Measurements from ENCODE around the gene KCND2.

KCND2 gene

DNA sequence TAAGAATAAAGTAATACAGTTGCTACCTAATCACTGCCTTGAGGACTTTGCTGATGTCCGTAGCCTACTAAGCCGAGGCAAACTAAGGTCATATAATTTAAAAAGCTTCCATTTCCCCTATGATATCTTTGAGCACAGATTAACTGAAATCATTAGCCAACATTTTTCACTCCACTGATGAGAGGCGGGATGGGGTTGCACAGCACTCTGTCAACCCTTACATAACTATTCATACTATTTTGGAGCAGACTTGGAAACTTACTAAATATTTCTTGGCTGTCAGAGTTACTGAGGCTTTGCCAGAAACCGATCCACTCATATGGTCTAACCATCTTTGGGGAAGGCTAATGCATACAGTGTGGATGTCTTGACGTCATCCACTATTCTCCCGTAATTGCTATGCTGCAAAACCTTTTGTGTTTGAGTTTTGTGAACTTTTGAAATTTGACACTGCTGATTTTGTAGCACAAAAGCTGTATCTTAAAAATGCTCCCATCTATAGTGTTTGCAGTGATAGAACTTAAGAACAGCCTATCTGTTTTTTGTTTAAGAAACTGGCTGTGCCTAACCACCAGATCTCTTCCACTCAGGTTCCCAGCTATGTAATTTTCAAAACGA is 336.3 kb downstream of the KCND2 start:
- H3K9me3 ChIP-seq (ENCODE audit: control insufficient read depth, insufficient read depth, low read length): no peaks in the 10 kb centered on the region
- no peaks in the 10 kb centered on the region for H3K36me3 ChIP-seq (ENCODE audit: control insufficient read depth, low read length)
- no peaks in the 10 kb centered on the region for H3F3A ChIP-seq (ENCODE audit: control insufficient read depth, insufficient read depth)
- TF ChIP-seq EZH2phosphoT487 (IDR thresholded peaks at IDR 0.05; ENCODE audit: borderline replicate concordance, low read length): no peak
- no peaks in the 10 kb centered on the region for H3K79me2 ChIP-seq (ENCODE audit: control insufficient read depth, low read length)
- H4K20me1 ChIP-seq (ENCODE audit: control insufficient read depth, insufficient read depth, low read depth, low read length): no peaks in the 10 kb centered on the region
- no peaks in the 10 kb centered on the region for H3K9me2 ChIP-seq (replicated peaks; ENCODE audit: control insufficient read depth, low read length)
- no peak overlapping the region for H3K27ac ChIP-seq (ENCODE audit: low read depth, low read length)
- no peak overlapping the region for H3K4me2 ChIP-seq (ENCODE audit: low read length)
- H3K4me3 ChIP-seq (ENCODE audit: low read length): no peak overlapping the region
- H3K4me1 ChIP-seq (ENCODE audit: control insufficient read depth, low read length): no peaks in the 10 kb centered on the region
- H3K27me3 ChIP-seq (ENCODE audit: control insufficient read depth, low read length): no peaks in the 10 kb centered on the region

DNA sequence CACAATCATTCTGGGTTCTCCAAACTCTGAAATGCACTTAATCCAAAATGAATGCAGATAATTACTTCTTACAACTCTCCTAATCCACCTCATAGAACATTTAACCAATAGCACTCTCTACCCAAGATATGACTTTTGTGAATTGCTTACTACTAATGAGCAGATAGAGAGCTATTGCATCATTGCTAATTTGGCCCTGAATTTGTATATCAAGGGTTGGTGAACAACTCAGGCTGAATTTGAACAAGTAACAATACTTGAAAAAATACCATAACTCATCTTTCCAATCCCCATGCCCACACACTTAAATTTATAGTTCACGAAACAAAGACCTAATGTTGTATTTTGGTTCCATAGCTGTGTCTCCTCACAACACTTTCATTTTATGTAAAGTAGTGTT is 339.0 kb downstream of the KCND2 start:
- Histone ChIP-seq H3K9me2 (replicated peaks; ENCODE audit: control insufficient read depth, low read length) (no peaks in the 10 kb centered on the region), H3K4me1 (ENCODE audit: control insufficient read depth, low read length) (no peaks in the 10 kb centered on the region), H4K20me1 (ENCODE audit: control insufficient read depth, insufficient read depth, low read depth, low read length) (no peaks in the 10 kb centered on the region), H3F3A (ENCODE audit: control insufficient read depth, insufficient read depth) (no peaks in the 10 kb centered on the region), H3K79me2 (ENCODE audit: control insufficient read depth, low read length) (no peaks in the 10 kb centered on the region), H3K27ac (ENCODE audit: low read depth, low read length) (no peak overlapping the region), H3K4me2 (ENCODE audit: low read length) (no peak overlapping the region), H3K36me3 (ENCODE audit: control insufficient read depth, low read length) (no peaks in the 10 kb centered on the region), H3K27me3 (ENCODE audit: control insufficient read depth, low read length) (no peaks in the 10 kb centered on the region), H3K9me3 (ENCODE audit: control insufficient read depth, insufficient read depth, low read length) (no peaks in the 10 kb centered on the region), H3K4me3 (ENCODE audit: low read length) (no peak overlapping the region)
- TF ChIP-seq EZH2phosphoT487 (IDR thresholded peaks at IDR 0.05; ENCODE audit: borderline replicate concordance, low read length) (no peak), CTCF (IDR thresholded peaks at IDR 0.05; ENCODE audit: low read depth, low read length, poor library complexity, severe bottlenecking) (no peak)

- Histone ChIP-seq H3K79me2 (ENCODE audit: control insufficient read depth, low read length) (no peaks in the 10 kb centered on the region), H3K27me3 (ENCODE audit: control insufficient read depth, low read length) (no peaks in the 10 kb centered on the region), H3F3A (ENCODE audit: control insufficient read depth, insufficient read depth) (no peaks in the 10 kb centered on the region), H3K36me3 (ENCODE audit: control insufficient read depth, low read length) (no peaks in the 10 kb centered on the region), H3K27ac (ENCODE audit: low read depth, low read length) (no peak overlapping the region), H4K20me1 (ENCODE audit: control insufficient read depth, insufficient read depth, low read depth, low read length) (no peaks in the 10 kb centered on the region), H3K4me2 (ENCODE audit: low read length) (no peak overlapping the region), H3K9me2 (replicated peaks; ENCODE audit: control insufficient read depth, low read length) (no peaks in the 10 kb centered on the region), H3K4me1 (ENCODE audit: control insufficient read depth, low read length) (no peaks in the 10 kb centered on the region), H3K9me3 (ENCODE audit: control insufficient read depth, insufficient read depth, low read length) (no peaks in the 10 kb centered on the region), H3K4me3 (ENCODE audit: low read length) (no peak overlapping the region)
- TF ChIP-seq EZH2phosphoT487 (IDR thresholded peaks at IDR 0.05; ENCODE audit: borderline replicate concordance, low read length) (no peak), CTCF (IDR thresholded peaks at IDR 0.05; ENCODE audit: low read depth, low read length, poor library complexity, severe bottlenecking) (no peak)
These were observed 342.7 kb downstream of the KCND2 start for GRCh38 chr7:120615703-120616102.

DNA sequence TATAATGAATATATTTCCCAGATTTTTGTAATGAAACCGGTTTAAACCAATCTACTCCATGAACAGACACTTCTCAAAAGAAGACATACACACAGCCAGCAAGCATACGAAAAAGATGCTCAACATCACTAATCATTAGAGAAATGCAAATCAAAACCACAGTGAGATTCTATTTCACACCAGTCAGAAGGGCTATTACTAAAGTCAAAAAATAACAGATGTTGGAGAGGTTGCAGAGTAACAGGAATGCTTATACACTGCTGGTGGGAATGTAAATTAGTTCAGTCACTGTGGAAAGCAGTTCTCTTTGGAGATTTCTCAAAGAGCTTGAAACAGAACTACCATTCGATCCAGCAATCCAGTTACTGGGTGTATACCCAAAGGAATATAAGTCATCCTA is 344.3 kb downstream of the KCND2 start:
- Histone ChIP-seq H4K20me1 (ENCODE audit: control insufficient read depth, insufficient read depth, low read depth, low read length) (no peaks in the 10 kb centered on the region), H3K36me3 (ENCODE audit: control insufficient read depth, low read length) (no peaks in the 10 kb centered on the region), H3K79me2 (ENCODE audit: control insufficient read depth, low read length) (no peaks in the 10 kb centered on the region), H3K9me3 (ENCODE audit: control insufficient read depth, insufficient read depth, low read length) (no peaks in the 10 kb centered on the region), H3K4me3 (ENCODE audit: low read length) (no peak overlapping the region), H3F3A (ENCODE audit: control insufficient read depth, insufficient read depth) (no peaks in the 10 kb centered on the region), H3K9me2 (replicated peaks; ENCODE audit: control insufficient read depth, low read length) (no peaks in the 10 kb centered on the region), H3K27ac (ENCODE audit: low read depth, low read length) (no peak overlapping the region), H3K4me2 (ENCODE audit: low read length) (no peak overlapping the region), H3K4me1 (ENCODE audit: control insufficient read depth, low read length) (no peaks in the 10 kb centered on the region), H3K27me3 (ENCODE audit: control insufficient read depth, low read length) (no peaks in the 10 kb centered on the region)
- TF ChIP-seq CTCF (IDR thresholded peaks at IDR 0.05; ENCODE audit: low read depth, low read length, poor library complexity, severe bottlenecking) (no peak), EZH2phosphoT487 (IDR thresholded peaks at IDR 0.05; ENCODE audit: borderline replicate concordance, low read length) (no peak)

All from DOHH2 (cell line).